Osteoblast (primary cell): ENCODE measurements around the gene ARHGAP44. TPM values are rescaled to one million over a fixed set of nuclear protein-coding genes. Genes with fewer than 3 reads are reported as not detected.

Experiments used
- DNase-seq: peaks from one replicate; pipeline ENCODE4 v3.0.0; 2011; ENCODE audit warnings: low spot score, mixed read lengths; ENCODE audit not compliant: insufficient read length; ENCODE audit errors: missing footprints
- H2AFZ ChIP-seq: 2 replicates; pipeline ENCODE4 v1.6.0; 2011; ENCODE audit warnings: mild to moderate bottlenecking, low read length
- H3K27ac ChIP-seq: 2 replicates; pipeline ENCODE4 v1.5.1; 2011; ENCODE audit warnings: mild to moderate bottlenecking, low read depth, low read length, moderate library complexity
- H3K27me3 ChIP-seq: 2 replicates; pipeline ENCODE4 v1.6.0; 2012; ENCODE audit warnings: mild to moderate bottlenecking, control low read depth, inconsistent platforms, low read length, moderate library complexity; ENCODE audit not compliant: insufficient read depth
- H3K36me3 ChIP-seq: 2 replicates; pipeline ENCODE4 v1.5.1; 2011; ENCODE audit warnings: mild to moderate bottlenecking, low read length, control low read depth, moderate library complexity; ENCODE audit not compliant: insufficient read depth
- H3K4me1 ChIP-seq: 2 replicates; pipeline ENCODE4 v1.5.1; 2011; ENCODE audit warnings: mild to moderate bottlenecking, low read length, control low read depth, moderate library complexity; ENCODE audit not compliant: insufficient read depth
- H3K4me2 ChIP-seq: 2 replicates; pipeline ENCODE4 v1.6.0; 2011; ENCODE audit warnings: mild to moderate bottlenecking, low read length; ENCODE audit not compliant: insufficient read depth
- H3K4me3 ChIP-seq: fragments of 200-600 bp; sonication (generic); 3 replicates; pipeline ENCODE4 v1.5.1; 2012; ENCODE audit warnings: mild to moderate bottlenecking, low read length, inconsistent platforms; ENCODE audit not compliant: insufficient read depth
- H3K79me2 ChIP-seq: 2 replicates; pipeline ENCODE4 v1.6.0; 2012; ENCODE audit warnings: mild to moderate bottlenecking, low read length, control low read depth, inconsistent platforms; ENCODE audit not compliant: insufficient read depth
- H3K9me3 ChIP-seq: 2 replicates; pipeline ENCODE4 v1.5.1; 2011; ENCODE audit warnings: low read depth, low read length, control low read depth
- H4K20me1 ChIP-seq: 2 replicates; pipeline ENCODE4 v1.6.0; 2012; ENCODE audit warnings: mild to moderate bottlenecking, low read length, control low read depth; ENCODE audit not compliant: insufficient read depth
- total RNA-seq: library from RNA; depleted of rRNA; stranded (reverse); fragments of >200 nt; gene quantifications from 2 replicates; pipeline ENCODE4 v1.2.3, GENCODE V29; 2012
- TF ChIP-seq, protein P1 (sequence below): IDR thresholded peaks from 2 replicates; pipeline ENCODE4 v1.5.1; 2011; ENCODE audit warnings: mild to moderate bottlenecking, low read depth, low read length, moderate library complexity; ENCODE audit errors: extremely low read depth

Gene ARHGAP44
- total RNA-seq, 1 donor, result 4.3 TPM

GRCh38 chr17:12922120-12922519, 132.8 kb downstream of the ARHGAP44 start:
- Histone ChIP-seq H3K4me1 (no peaks in the 10 kb centered on the region), H3K27me3 (no peaks in the 10 kb centered on the region), H3K4me3 (no peak overlapping the region), H4K20me1 (no peaks in the 10 kb centered on the region), H3K9me3 (no peaks in the 10 kb centered on the region), H3K27ac (no peak overlapping the region), H3K4me2 (no peak overlapping the region), H3K79me2 (no peaks in the 10 kb centered on the region), H2AFZ (no peak overlapping the region), H3K36me3 (no peaks in the 10 kb centered on the region)
- TF ChIP-seq, protein P1, sequence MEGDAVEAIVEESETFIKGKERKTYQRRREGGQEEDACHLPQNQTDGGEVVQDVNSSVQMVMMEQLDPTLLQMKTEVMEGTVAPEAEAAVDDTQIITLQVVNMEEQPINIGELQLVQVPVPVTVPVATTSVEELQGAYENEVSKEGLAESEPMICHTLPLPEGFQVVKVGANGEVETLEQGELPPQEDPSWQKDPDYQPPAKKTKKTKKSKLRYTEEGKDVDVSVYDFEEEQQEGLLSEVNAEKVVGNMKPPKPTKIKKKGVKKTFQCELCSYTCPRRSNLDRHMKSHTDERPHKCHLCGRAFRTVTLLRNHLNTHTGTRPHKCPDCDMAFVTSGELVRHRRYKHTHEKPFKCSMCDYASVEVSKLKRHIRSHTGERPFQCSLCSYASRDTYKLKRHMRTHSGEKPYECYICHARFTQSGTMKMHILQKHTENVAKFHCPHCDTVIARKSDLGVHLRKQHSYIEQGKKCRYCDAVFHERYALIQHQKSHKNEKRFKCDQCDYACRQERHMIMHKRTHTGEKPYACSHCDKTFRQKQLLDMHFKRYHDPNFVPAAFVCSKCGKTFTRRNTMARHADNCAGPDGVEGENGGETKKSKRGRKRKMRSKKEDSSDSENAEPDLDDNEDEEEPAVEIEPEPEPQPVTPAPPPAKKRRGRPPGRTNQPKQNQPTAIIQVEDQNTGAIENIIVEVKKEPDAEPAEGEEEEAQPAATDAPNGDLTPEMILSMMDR, result no peak
- no peak for DNase-seq

- no peak overlapping the region for H3K27ac ChIP-seq
- no peak overlapping the region for H3K4me2 ChIP-seq
- H3K4me1 ChIP-seq, result peaks cover 7% of the 10 kb centered on the region
- no peak overlapping the region for H2AFZ ChIP-seq
- H4K20me1 ChIP-seq, result no peaks in the 10 kb centered on the region
- H3K79me2 ChIP-seq, result no peaks in the 10 kb centered on the region
- no peaks in the 10 kb centered on the region for H3K27me3 ChIP-seq
- no peak overlapping the region for H3K4me3 ChIP-seq
- no peaks in the 10 kb centered on the region for H3K36me3 ChIP-seq
- H3K9me3 ChIP-seq, result no peaks in the 10 kb centered on the region
- no peak for DNase-seq
- TF ChIP-seq, protein P1, result no peak
These were observed 135.3 kb downstream of the ARHGAP44 start for GRCh38 chr17:12924614-12925013.

DNA sequence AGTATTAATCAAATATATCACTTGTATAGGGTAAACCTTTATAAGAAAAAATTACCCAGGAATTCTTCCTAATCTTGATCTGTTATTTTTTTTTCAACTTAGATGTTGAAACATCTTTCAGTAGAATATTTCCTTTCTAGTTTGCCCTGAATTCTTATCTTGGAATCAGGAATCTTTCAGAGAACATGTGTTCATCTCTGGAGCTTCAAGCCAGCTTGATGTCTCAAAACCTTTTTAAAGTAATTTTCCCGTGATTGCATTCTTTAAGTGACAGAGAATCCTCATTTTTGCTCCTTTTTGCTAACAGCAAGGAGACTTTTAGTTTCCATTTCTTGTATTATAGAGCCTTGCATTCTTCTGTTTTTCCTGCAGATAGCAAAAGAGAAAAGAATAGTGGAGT, 137.7 kb downstream of the ARHGAP44 start:
- Histone ChIP-seq H3K4me3 (no peak overlapping the region), H3K27me3 (no peaks in the 10 kb centered on the region), H3K79me2 (no peaks in the 10 kb centered on the region), H3K4me1 (peaks cover 7% of the 10 kb centered on the region), H3K27ac (no peak overlapping the region), H3K9me3 (no peaks in the 10 kb centered on the region), H3K4me2 (no peak overlapping the region), H4K20me1 (no peaks in the 10 kb centered on the region), H3K36me3 (no peaks in the 10 kb centered on the region), H2AFZ (no peak overlapping the region)
- DNase-seq, result no peak
- TF ChIP-seq, protein P1, result no peak

DNA sequence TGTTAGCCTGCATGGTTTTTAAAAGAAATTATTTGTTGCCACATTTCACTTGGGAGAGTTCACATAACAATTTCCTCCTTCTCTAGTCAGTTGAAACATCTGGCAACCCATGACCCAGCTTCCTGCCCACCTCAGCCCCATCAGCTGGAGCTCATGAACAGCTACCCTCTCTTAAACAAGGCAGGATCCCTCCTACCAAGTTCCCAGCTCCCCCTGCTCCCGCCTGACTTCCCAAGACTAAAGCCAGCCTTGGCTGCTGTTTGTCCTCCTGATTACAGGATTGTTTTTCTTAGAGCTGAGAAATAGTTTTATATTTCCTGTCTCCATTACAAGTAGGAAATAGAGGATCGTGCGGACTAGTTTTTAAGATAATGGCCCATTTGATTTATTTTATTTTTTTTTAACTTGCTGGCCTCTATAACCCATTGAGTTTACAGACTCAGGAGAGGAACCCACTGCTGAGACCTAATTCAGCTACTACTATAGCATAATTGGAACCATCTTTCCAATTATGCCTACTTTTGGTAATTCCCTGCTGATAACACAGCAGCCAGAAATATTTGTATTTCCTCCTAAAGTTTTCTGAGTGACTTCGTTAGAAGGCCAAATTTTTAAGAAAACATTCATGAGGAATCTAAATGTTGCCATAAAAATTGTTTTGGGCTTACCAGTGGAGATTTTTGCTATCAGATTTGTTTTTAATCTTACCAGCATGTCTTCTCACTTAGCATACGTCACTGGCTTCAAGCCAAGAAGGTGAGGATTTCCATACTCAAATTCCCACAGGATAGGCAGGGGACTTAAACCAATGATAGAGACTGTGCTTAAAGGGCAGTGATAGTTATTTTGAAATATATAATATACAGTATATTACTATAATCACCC, 138.5 kb downstream of the ARHGAP44 start:
- peak overlapping the region; percentile 2 for H2AFZ ChIP-seq
- H3K4me3 ChIP-seq, result no peak overlapping the region
- no peaks in the 10 kb centered on the region for H3K27me3 ChIP-seq
- no peaks in the 10 kb centered on the region for H3K79me2 ChIP-seq
- no peaks in the 10 kb centered on the region for H4K20me1 ChIP-seq
- peak overlapping the region; percentile 26 for H3K27ac ChIP-seq
- H3K36me3 ChIP-seq, result no peaks in the 10 kb centered on the region
- no peaks in the 10 kb centered on the region for H3K9me3 ChIP-seq
- no peak overlapping the region for H3K4me2 ChIP-seq
- DNase-seq, result no peak
- peaks cover 7% of the 10 kb centered on the region for H3K4me1 ChIP-seq
- TF ChIP-seq, protein P1, result no peak
